ENCODE results near the gene ZNF629. TPM values are rescaled to one million over a fixed set of nuclear protein-coding genes. Genes with fewer than 3 reads are reported as not detected.

The ZNF629 gene
- total and polyA plus RNA-seq, 2 experiments from 2014 or later, result 4.1 to 20.3 TPM

GRCh38 chr16:30750201-30750600, 36.8 kb downstream of the ZNF629 start:
- no peak overlapping the region for H3K27ac Mint-ChIP-seq

More at GRCh38 chr16:30750201-30750600, 36.8 kb downstream of the ZNF629 start:
- Histone ChIP-seq H3K27me3 (ENCODE audit: insufficient read depth) (no peaks in the 10 kb centered on the region), H3K36me3 (ENCODE audit: insufficient read depth) (peaks cover 7% of the 10 kb centered on the region; the same call in 1 of the 2 replicates), H4K20me1 (replicated peaks; ENCODE audit: insufficient read depth) (no peaks in the 10 kb centered on the region; the same call in 1 of the 2 replicates), H3F3A (replicated peaks; ENCODE audit: low read depth) (peaks cover under 1% of the 10 kb centered on the region; the same call in 1 of the 2 replicates), H2AFZ (no peak overlapping the region), H3K4me2 (no peak overlapping the region), H3K9me2 (ENCODE audit: insufficient read depth) (no peaks in the 10 kb centered on the region), H3K4me1 (ENCODE audit: insufficient read depth) (peaks cover 7% of the 10 kb centered on the region; the same call in 1 of the 2 replicates), H3K4me3 (no peak overlapping the region), H3K27ac (ENCODE audit: low read depth) (no peak overlapping the region), H3K79me2 (replicated peaks; ENCODE audit: insufficient read depth) (peaks cover 15% of the 10 kb centered on the region)
- Mint-ChIP-seq H3K36me3 (ENCODE audit: low read depth) (peaks cover 35% of the 10 kb centered on the region), H3K27me3 (ENCODE audit: insufficient read depth, low read depth, poor library complexity) (peaks cover 16% of the 10 kb centered on the region), H3K9me3 (no peaks in the 10 kb centered on the region), H3K4me3 (peak overlapping the region; percentile 97), H3K4me1 (peaks cover 8% of the 10 kb centered on the region)
- TF ChIP-seq ZNF114 (CRISPR knock-in tag; IDR thresholded peaks at IDR 0.05) (no peak), REST (IDR thresholded peaks at IDR 0.05; ENCODE audit: unreplicated experiment) (no peak), ETS1 (IDR thresholded peaks at IDR 0.05) (no peak), CTCF (conservative IDR thresholded peaks at IDR 0.05; ENCODE audit: low read depth in 2 of 2) (no peak), EZH2 (IDR thresholded peaks at IDR 0.05; ENCODE audit: low read depth, unreplicated experiment) (no peak), EZH2phosphoT487 (IDR thresholded peaks at IDR 0.05; ENCODE audit: unreplicated experiment) (no peak), NANOG (IDR thresholded peaks at IDR 0.05; ENCODE audit: borderline replicate concordance) (no peak), ZNF331 (CRISPR knock-in tag; IDR thresholded peaks at IDR 0.05; ENCODE audit: low read depth) (no peak), JUNB (IDR thresholded peaks at IDR 0.05; ENCODE audit: unreplicated experiment) (no peak)
- DNase-seq (ENCODE audit: low spot score), result no peak
- ATAC-seq, result no peak
